K562 (cell line): ENCODE results near the gene HPX. TPM values are rescaled to one million over a fixed set of nuclear protein-coding genes. Genes with fewer than 3 reads are reported as not detected.

ENCODE experiments used
- CHCHD3 ChIP-seq: fragments of 250-450 bp; sonication (Bioruptor Pico); IDR thresholded peaks from 2 replicates; pipeline ENCODE4 v2.1.2; 2022; ENCODE audit warnings: mild to moderate bottlenecking
- EP300 ChIP-seq: IDR thresholded peaks from 2 replicates; pipeline ENCODE4 v1.6.1; 2012; ENCODE audit warnings: low read length, improper control_type of control experiment
- ILK ChIP-seq: fragments of 450-650 bp; IDR thresholded peaks from 2 replicates; pipeline ENCODE4 v1.6.1; 2016; ENCODE audit warnings: missing genetic modification characterization, low read depth, mild to moderate bottlenecking, missing compliant biosample characterization, moderate library complexity, borderline replicate concordance
- PRMT5 ChIP-seq: sonication (generic); formaldehyde crosslinking; IDR thresholded peaks from 2 replicates; pipeline ENCODE4 v1.5.0; 2020; ENCODE audit warnings: missing genetic modification reagents
- SMAD4 ChIP-seq: fragments of 250-450 bp; sonication (Bioruptor Pico); conservative IDR thresholded peaks from 2 replicates; pipeline ENCODE4 v1.8.0; 2021; ENCODE audit warnings: inconsistent platforms, mild to moderate bottlenecking, moderate library complexity
- SRSF7 ChIP-seq: fragments of 200-400 bp; formaldehyde crosslinking; optimal IDR thresholded peaks from 2 replicates; pipeline ENCODE3; 2017; ENCODE audit warnings: mild to moderate bottlenecking, low read depth, low read length
- ZNF77 ChIP-seq: fragments of 250-450 bp; sonication (Bioruptor Pico); IDR thresholded peaks from 2 replicates; pipeline ENCODE4 v1.5.0; 2020
- ZZZ3 ChIP-seq: fragments of 450-650 bp; IDR thresholded peaks from 2 replicates; pipeline ENCODE4 v1.6.1; 2016; ENCODE audit warnings: antibody characterized with exemption, mild to moderate bottlenecking, moderate library complexity
- polyA plus RNA-seq, 8 experiments: library from polyadenylated mRNA; depleted of rRNA in 4 of 8; stranded (reverse) in 5 of 8; unstranded in 3 of 8; fragments of >200 nt; fragmentation: Nextera tagmentation in 2 of 8; fragmentation: Illumina TruSeq in 1 of 8; extraction: Ambion mirVana in 2 of 8; extraction: Trizol in 1 of 8; gene quantifications; 2 replicates each; pipeline versions ENCODE4 v1.2.1 to v1.2.3, GENCODE V29; 2011 to 2014; ENCODE audit warnings: inconsistent platforms in 1 of 8, missing spikeins in 1 of 8
- total RNA-seq, 7 experiments: library from RNA; depleted of rRNA in 6 of 7; stranded (reverse); fragments of >200 nt in 6 of 7; fragmentation: Illumina TruSeq in 2 of 7; extraction: Trizol in 2 of 7; gene quantifications; 2 replicates each; pipeline versions ENCODE4 v1.2.1 to v1.2.3, GENCODE V29; 2011 to 2021; ENCODE audit warnings: low replicate concordance in 1 of 7
- TF ChIP-seq, protein P1 (sequence below): fragments of 450-650 bp; IDR thresholded peaks from 2 replicates; pipeline ENCODE4 v1.6.1; 2016; ENCODE audit warnings: mild to moderate bottlenecking, moderate library complexity

HPX gene
- total and polyA plus RNA-seq, 9 of the 15 experiments (the other 6 are each of a cell fraction or from before 2014, with no cell fraction given): 0.12 to 1.2 (median 0.49) TPM; not detected in 1

DNA sequence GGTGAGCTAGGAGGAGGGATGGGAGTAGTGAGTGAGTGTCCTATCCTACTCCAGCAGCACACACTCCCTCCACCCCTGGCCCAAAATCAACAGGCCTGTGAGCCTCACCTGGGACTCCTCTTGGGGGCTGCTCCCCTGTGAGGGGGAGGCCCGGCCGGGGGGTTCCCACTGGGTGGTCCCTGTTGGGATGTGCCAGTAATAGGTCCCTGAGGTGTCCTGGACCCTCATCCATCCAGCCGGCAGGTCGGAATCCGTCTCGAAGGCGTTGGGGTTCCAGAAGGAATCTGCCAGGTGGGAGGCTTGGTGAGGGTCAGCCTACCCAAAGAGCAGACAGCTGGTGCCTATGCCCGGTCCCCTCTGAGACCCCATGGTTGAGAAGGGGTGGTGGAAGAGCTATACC lies 37.2 kb downstream of the HPX start (continued):
- TF ChIP-seq, protein P1, sequence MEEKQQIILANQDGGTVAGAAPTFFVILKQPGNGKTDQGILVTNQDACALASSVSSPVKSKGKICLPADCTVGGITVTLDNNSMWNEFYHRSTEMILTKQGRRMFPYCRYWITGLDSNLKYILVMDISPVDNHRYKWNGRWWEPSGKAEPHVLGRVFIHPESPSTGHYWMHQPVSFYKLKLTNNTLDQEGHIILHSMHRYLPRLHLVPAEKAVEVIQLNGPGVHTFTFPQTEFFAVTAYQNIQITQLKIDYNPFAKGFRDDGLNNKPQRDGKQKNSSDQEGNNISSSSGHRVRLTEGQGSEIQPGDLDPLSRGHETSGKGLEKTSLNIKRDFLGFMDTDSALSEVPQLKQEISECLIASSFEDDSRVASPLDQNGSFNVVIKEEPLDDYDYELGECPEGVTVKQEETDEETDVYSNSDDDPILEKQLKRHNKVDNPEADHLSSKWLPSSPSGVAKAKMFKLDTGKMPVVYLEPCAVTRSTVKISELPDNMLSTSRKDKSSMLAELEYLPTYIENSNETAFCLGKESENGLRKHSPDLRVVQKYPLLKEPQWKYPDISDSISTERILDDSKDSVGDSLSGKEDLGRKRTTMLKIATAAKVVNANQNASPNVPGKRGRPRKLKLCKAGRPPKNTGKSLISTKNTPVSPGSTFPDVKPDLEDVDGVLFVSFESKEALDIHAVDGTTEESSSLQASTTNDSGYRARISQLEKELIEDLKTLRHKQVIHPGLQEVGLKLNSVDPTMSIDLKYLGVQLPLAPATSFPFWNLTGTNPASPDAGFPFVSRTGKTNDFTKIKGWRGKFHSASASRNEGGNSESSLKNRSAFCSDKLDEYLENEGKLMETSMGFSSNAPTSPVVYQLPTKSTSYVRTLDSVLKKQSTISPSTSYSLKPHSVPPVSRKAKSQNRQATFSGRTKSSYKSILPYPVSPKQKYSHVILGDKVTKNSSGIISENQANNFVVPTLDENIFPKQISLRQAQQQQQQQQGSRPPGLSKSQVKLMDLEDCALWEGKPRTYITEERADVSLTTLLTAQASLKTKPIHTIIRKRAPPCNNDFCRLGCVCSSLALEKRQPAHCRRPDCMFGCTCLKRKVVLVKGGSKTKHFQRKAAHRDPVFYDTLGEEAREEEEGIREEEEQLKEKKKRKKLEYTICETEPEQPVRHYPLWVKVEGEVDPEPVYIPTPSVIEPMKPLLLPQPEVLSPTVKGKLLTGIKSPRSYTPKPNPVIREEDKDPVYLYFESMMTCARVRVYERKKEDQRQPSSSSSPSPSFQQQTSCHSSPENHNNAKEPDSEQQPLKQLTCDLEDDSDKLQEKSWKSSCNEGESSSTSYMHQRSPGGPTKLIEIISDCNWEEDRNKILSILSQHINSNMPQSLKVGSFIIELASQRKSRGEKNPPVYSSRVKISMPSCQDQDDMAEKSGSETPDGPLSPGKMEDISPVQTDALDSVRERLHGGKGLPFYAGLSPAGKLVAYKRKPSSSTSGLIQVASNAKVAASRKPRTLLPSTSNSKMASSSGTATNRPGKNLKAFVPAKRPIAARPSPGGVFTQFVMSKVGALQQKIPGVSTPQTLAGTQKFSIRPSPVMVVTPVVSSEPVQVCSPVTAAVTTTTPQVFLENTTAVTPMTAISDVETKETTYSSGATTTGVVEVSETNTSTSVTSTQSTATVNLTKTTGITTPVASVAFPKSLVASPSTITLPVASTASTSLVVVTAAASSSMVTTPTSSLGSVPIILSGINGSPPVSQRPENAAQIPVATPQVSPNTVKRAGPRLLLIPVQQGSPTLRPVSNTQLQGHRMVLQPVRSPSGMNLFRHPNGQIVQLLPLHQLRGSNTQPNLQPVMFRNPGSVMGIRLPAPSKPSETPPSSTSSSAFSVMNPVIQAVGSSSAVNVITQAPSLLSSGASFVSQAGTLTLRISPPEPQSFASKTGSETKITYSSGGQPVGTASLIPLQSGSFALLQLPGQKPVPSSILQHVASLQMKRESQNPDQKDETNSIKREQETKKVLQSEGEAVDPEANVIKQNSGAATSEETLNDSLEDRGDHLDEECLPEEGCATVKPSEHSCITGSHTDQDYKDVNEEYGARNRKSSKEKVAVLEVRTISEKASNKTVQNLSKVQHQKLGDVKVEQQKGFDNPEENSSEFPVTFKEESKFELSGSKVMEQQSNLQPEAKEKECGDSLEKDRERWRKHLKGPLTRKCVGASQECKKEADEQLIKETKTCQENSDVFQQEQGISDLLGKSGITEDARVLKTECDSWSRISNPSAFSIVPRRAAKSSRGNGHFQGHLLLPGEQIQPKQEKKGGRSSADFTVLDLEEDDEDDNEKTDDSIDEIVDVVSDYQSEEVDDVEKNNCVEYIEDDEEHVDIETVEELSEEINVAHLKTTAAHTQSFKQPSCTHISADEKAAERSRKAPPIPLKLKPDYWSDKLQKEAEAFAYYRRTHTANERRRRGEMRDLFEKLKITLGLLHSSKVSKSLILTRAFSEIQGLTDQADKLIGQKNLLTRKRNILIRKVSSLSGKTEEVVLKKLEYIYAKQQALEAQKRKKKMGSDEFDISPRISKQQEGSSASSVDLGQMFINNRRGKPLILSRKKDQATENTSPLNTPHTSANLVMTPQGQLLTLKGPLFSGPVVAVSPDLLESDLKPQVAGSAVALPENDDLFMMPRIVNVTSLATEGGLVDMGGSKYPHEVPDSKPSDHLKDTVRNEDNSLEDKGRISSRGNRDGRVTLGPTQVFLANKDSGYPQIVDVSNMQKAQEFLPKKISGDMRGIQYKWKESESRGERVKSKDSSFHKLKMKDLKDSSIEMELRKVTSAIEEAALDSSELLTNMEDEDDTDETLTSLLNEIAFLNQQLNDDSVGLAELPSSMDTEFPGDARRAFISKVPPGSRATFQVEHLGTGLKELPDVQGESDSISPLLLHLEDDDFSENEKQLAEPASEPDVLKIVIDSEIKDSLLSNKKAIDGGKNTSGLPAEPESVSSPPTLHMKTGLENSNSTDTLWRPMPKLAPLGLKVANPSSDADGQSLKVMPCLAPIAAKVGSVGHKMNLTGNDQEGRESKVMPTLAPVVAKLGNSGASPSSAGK: no peak
- no peak for TF ChIP-seq ZZZ3
- TF ChIP-seq SRSF7: no peak
- TF ChIP-seq CHCHD3: no peak
- no peak for TF ChIP-seq ILK (tag)
- no peak for TF ChIP-seq PRMT5 (CRISPR knock-in tag)
- no peak for TF ChIP-seq SMAD4 (CRISPR knock-in tag)
- TF ChIP-seq ZNF77 (CRISPR knock-in tag): no peak
- no peak for TF ChIP-seq EP300
